HG03045 (cell line): ENCODE results near the gene CDNF.
"Not testable (repeated sequence)": the region's sequence is repeated elsewhere in the genome, so short reads cannot be mapped to it uniquely, and the experiment has no call there.

Experiments used
- ATAC-seq: cut with Tn5 transposase; IDR thresholded peaks from one replicate; pipeline ENCODE4 v1.9.1; 2021; ENCODE audit warnings: mild to moderate bottlenecking, moderate library complexity; ENCODE audit not compliant: unreplicated experiment

CDNF gene

DNA sequence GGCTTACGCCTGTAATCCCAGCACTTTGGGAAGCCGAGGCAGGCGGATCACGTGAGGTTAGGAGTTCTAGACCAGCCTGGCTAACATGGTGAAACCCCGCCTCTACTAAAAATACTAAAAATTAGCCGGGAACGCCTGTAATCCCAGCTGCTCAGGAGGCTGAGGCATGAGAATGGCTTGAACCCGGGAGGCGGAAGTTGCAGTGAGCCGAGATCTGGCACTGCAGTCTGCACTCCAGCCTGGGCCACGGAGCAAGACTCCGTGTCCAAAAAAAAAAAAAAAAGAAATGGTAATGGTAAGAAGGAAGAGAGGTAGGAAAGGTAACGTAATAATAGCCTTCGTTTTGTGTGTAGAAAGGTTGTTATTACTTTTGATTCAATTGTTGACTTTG, 1.5 kb upstream of the CDNF start:
- no peak for ATAC-seq

DNA sequence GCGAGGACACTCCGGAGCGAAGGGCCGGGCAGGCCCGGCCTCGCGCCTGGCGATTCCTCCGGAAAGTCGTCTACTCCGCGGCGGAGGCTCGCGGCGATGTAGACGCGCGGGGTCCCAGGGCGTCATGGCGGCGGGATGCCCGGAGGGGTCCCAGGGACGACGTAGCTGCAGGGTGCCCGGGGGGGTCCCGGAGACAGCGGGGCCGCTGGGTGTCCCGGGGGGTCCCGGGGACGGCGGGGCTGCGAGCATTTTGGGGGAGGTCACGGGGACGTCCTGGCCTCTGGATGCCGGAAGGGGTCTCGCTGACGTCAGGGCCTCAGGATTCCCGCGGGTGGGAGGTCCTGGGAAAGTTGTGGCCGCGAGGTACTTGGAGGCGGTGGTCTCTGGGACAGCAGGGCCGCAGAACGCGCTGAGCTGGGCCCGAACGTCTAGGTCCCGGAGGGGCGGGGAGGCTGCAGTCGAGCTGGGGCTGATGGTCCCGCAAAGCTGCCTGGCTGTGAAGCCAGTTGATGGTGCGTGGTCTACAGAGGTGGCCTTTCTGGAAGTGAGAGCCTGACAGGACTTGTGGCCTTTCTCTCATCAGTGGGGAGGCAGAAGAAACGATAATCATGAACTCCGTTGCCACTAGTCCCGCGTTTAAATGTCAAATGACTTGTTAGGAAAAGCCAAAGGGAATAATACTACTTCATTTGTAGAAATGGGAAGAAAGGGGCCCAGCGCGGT, 906 bp upstream of the CDNF start:
- ATAC-seq = peak; percentile 7

DNA sequence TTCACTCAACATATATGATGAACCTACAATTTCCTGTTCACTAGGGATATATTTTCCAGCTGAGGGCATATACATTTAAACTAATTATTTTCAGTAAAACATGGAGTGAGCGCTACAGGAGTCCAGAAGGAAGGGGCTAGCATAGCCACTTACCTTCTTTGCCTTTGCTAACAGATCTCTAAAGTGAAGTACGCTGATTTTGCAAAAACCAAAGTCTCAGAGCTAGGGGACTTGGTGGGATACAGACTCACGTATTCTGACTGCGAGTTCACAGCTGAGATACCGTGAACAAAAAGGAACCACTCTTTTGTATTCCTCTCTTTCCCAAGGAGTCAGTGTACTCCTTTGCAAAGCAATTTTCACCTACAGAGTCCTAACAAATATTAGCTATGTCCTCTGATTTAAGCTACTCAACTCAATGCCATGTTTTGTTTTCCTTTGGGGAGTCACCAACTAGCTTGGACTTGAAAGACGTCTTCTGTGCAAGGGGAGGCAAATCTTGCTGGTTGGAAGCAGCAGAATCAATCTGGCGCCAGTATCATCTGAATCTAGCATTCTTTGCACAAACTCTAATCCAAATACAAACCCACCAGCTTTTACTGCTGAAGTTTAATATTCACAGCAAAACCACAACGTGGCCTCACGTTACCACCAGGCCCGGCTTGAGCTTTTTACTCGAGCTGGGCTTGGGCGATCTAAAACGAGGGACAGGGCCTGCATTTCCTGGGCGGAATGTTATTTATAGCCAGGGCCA, 657 bp downstream of the CDNF start:
- ATAC-seq = no peak

DNA sequence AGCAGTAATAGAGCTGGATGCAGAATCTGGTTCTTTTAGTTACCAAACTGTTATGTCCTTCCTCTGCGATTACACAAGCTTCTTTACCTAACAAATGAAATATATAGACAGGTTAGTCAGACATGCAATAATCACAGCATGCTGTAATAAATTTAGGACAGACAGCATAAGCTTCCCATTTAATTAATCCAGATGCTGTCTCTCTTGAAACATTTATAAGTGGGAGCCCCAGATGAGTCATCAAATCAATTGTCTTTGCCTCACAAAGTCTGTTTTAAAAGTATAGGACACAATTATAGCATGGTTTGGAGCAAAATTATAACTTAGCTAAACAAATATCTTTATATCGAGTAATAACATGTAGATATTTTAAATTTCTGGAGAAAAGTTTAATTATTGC, 1.6 kb downstream of the CDNF start:
- ATAC-seq = no peak

DNA sequence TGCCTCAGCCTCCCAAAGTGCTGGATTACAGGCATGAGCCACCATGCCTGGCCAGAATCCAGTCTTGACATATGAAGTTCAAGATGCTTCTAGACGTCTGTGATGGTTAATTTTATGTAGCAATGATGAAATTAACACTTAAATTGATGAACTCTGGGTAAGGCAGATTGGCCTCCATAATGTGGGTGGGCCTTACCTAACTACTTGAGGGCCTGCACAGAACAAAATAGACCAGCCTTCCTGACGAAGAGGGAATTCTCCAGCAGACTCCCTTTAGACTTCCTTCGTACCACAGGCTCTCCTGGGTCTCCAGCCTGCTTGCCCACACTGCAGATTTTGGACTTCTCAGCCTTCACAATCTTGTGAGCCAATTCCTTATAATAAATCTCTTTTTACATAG, 4.7 kb downstream of the CDNF start:
- no peak for ATAC-seq

DNA sequence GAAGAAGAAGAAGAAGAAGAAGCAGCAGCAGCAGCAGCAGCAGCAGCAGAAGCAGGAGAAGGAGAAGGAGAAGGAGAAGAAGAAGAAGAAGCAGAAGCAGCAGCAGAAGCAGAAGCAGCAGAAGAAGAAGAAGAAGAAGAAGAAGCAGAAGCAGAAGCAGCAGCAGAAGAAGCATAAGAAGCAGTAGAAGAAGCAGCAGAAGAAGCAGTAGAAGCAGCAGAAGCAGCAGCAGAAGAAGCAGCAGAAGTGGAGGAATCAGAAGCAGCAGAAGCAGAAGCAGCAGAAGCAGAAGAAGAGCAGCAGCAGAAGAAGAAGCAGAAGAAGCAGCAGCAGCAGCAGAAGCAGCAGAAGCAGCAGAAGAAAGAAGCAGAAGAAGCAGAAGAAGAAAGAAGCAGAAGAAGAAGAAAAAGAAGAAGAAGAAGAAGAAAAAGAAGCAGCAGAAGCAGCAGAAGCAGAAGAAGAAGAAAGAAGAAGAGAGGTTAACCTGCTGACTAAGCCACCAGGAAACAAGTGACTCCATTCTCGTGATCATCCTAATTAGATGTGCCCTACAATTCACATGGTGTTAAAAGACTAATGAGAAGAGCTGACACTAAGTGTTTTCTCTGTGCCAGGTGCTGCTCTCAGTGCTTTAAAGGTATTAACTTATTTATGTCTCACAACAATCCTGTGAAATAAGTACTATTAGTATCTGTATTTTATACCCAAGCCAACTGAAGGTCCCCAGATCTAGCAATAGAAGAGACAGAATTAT, 11.6 kb downstream of the CDNF start:
- no peak for ATAC-seq

DNA sequence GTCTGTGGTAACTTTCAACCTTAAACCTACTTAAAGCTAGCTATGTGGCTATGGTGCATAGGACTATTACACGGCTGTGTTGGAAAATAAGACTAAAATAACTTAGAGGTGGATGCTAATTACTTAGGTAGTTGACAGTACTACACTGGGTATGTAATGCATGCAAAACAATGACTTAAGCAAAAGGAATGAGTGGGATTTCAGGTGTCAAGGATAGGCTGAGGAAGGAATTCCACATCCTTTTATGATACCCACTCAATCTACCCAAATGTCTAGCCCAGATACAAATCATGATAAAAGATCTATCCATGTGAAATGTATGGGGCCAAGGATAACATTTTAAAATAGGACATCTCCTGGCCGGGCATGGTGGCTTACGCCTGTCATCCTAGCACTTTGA, 13.9 kb downstream of the CDNF start:
- no peak for ATAC-seq

DNA sequence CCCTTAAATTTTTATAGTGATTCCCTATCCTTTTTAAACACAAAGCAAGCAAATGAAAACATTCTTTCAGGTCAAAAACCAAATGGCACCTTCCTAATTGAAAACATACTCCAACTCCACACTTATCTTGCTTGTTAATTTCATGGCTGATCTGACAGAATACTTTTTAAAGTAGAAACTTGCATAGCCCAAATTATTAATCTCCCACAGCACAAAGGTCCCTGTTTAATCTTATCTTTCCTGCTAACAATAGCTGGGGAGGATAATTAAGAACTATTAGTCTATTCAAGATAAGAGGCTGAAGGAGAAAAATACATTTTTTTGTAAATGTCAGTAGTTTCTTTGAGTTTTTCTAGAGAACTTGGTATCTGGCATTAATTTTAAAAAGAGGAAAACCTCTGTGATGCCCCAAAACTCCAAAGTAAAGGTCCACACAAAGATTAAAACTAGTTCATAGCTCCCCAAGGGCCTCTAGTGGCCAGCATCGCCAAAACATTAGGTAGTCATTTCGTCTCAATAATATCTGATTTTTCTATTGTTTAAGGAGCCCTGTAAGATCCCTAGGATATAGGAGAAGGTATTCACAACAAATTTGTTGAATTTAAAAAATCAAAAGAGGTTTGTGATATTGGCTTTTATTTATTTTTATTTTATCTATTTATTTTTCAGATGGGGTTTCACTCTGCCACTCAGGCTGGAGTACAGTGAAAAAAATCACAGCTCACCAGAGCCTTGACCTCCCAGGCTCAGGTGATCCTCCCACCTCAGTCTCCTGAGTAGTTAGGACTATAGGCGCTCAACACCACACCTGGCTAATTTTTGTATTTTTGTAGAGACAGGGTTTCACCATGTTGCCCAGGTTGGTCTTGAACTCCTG, 14.7 kb downstream of the CDNF start:
- no peak for ATAC-seq

DNA sequence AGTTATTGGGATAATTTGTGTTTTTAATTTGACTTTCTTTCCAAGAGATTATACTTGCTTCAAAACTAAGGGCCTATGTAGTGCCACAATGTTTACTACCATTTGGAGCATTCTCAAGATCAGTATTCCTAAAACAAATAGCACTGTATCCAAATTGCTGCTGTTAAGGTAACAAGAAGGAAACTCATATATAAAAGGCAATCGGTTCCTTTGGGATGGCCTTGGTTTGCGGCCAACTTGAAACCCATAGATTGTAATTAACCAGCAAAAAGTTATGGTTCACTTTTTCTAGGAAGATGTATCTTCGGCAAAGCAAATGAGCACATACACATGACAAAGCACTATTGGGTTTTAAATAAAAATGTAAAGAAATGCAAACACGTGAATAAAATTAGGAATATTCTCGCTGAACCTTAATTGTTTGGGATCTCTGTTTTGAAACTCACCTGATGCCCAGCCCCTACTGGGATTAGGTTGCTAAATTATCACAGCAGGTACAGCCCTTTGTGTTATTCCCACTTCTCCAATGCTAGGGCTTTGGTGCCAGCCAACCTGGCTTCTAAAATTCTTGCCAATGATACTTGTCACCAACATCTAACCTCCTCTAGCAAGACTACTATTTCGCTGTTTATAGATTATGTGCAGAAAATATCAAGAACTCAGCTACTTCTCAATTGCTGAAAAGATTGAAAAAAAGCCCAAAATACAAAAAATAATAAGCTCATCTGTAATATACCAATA, 16.0 kb downstream of the CDNF start:
- ATAC-seq = no peak

DNA sequence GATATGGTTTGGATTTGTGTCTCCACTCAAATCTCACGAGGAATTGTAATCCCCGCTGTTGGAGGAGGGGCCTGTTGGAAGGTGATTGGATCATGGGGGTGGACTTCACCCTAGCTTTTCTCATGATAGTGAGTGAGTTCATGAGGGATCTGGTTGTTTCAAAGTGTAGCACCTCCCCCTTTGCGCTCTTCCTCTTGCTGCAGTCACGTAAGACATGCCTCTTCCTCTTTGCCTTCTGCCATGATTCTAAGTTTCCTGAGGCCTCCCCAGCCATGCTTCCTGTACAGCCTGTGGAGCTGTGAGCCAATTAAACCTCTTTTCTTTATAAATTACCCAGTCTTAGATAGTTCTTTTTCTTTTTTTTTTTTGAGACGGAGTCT, 17.1 kb downstream of the CDNF start:
- ATAC-seq = no peak

DNA sequence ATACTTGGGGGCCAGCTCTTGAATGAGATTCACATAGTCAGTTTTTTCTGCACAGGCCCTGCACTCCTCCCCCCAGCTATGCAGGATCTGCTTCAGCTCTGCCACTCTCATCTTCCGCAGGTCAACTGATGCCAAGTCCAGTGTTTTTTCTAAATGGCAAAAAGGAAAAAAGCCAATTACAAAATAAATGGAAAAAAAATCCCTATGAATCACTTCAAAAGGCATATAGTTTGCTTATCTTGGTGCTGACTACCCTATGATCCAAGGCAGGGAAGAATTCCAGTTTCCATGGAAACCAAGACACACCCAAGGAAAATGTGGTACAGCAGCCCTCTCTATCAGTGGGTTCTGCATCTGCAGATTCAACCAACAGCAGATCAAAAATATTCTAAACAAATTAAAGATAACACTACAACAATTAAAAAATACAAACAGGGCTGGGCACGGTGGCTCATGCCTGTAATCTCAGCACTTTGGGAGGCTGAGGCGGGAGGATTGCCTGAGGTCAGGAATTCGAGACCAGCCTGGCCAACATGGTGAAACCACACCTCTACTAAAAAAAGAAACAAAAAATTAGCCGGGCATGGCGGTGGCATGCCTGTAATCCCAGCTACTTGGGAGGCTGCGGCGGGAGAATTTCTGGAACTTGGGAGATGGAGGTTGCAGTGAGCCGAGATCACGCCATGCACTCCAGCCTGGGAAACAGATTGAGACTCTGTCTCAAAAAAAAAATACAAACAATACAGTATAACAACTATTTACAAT, 17.6 kb downstream of the CDNF start:
- ATAC-seq = no peak

DNA sequence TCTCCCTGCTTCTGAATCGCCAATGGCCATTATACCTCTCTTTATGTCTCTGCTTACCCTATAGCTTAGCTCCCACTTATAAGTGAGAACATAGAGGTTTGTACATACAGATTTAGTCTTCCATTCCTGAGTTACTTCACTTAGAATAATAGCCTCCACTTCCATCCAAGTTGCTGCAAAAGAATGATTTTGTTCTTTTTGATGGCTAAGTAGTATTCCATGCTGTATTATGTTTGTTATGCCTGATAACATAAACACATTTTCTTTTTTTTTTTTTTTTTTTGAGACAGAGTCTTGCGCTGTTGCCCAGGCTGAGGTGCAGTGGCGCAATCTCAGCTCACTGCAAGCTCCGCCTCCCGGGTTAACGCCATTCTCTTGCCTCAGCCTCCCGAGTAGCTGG, 21.1 kb downstream of the CDNF start:
- ATAC-seq = not testable (repeated sequence)

DNA sequence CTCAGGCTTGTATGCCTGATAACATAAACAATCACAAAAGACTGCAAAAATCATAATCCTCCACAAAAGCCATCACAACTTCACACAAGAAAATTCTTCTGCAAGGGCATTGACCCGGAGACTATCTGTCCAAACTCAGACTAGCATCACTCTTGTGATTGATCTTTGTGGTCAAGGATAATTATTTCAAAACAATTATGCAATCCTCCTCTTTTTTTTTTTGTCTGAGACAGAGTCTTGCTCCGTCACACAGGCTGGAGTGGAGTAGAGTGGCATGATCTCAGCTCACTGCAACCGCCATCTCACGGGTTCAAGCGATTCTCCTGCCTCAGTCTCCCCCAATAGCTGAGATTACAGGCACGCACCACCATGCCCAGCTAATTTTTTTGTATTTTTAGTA, 22.2 kb downstream of the CDNF start:
- ATAC-seq = no peak

DNA sequence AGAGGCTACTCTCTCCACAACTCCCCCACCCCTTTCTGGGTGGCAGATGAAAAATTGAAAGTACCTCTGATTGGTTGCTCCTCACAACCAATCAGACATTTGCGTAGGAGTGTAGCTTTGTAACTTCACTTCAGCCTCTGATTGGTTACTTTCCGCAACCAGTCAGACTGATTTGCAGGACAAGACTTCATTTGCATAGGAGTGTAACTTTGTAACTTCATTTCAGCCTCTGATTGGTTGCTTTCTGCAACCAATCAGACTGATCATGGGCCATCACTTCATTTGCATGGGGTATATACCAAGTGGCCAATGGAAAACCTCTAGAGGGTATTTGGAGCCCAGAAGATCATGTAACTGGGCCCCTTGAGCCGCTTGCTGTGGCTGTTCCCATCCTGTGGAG, 25.6 kb downstream of the CDNF start:
- ATAC-seq = no peak

DNA sequence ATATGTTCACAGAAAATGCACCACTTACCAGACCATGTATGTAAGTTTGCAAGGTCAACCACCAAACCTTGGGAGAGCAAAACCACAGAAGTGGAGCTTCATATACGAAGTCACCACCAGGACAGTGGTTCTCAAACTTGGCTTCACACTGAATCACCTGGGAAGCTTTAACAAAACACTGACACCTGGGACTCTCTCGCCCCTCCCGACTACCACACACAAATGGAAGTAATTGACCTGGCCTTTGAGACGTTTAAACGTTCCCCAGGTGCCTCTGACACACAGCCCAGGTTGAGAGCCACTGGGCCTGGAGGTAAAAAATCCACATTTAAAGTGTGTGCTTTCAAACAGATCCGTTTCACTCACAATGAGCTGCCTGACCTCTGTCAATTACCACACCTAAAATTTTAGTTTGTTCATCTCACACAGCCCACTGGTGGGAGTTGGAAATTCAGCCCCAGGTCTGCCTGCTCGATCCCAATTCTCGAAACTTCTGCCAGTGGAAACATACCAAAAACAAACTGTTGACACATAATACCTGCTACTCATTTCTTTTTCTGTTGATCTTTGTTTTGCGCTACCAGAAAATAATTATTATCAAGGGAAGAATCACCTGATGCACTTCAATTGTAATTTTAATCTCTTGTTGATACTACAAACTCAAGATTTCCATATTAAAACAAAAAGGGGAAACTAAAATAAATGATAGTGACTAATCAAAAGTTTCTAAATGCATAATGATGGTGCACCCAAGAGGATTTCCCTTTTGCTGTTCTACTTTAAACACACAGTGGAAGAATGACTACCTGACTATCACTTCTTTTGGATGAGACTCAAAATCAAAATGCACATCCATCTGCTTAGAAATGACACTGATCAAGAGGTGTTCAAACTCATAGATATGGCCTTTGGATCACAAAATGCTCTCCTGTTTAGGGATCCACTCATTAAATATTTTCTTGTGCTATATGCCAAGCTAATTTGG, 26.6 kb downstream of the CDNF start:
- ATAC-seq = no peak

DNA sequence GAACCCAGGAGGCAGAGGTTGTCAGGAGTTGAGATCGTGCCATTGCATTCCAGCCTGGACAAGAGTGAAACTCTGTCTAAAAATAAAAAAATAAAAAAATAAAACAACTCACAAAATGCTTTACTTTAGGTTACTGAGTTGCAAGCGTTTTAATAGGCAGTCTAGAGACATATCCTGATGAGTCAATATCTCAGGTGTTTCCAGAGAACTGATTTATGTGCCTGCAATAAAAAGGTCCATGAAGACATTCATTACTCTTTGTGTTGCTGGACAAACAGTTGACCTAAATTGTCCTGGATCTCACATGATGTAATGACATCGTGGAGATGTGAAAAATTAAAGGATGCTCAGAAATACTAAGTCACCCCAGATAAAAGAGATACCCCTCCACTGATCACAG, 31.5 kb downstream of the CDNF start:
- no peak for ATAC-seq

DNA sequence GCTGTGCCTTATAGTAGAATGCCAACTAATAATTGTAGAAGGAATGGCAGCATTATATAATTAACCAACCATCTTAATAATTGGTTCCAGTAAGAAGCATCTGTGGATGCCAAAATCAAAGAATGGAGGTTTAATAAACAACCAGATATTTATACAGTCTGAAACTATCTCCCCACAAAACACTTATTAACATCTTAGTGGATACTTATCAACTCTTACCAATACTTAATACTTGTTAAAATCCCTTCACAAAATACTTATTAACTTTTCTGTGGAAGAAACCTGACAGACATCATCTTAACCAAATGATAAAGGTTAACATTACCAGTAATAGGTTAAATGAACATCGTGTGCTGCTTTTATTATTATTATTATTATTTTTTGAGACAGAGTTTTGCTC, 34.0 kb downstream of the CDNF start:
- no peak for ATAC-seq

DNA sequence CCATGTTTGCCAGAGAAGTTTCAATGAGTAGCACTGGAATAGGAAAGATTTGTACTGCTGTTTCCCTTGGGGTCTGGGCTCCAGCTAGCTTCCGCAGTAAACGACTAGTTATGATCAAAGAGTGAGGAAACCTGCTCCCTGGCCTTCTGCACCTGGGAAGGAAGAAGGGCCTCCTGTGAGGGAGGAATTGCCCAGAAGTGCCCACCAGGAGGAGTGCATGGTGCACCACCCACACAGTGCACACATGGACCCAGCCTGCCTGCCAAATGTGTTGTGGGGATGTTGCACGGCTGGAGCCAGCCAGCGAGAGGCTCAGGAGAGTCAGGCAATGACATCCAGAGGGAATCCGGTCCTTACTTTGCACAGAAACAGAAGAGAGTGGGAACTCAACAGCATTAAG, 36.1 kb downstream of the CDNF start:
- no peak for ATAC-seq
